Nasal cavity respiratory epithelium epithelial cell of viscerocranial mucosa (primary cell): ENCODE measurements around the gene SCAMP5. TPM values are rescaled to one million over a fixed set of nuclear protein-coding genes. Genes with fewer than 3 reads are reported as not detected.

Experiments used
- total RNA-seq: library from RNA; depleted of rRNA; stranded (reverse); fragments of >200 nt; gene quantifications from 2 replicates; pipeline ENCODE4 v1.2.3, GENCODE V29; 2014

SCAMP5 gene
- total RNA-seq: under 0.01 and 0.64 TPM in 2 replicates

GRCh38 chr15:74995182-74995778, at the start of gene SCAMP5:
TSS of gene SCAMP5 (plus strand) at chr15:74995563. CDS start at chr15:75011840, 16,277 bp downstream.

DNA sequence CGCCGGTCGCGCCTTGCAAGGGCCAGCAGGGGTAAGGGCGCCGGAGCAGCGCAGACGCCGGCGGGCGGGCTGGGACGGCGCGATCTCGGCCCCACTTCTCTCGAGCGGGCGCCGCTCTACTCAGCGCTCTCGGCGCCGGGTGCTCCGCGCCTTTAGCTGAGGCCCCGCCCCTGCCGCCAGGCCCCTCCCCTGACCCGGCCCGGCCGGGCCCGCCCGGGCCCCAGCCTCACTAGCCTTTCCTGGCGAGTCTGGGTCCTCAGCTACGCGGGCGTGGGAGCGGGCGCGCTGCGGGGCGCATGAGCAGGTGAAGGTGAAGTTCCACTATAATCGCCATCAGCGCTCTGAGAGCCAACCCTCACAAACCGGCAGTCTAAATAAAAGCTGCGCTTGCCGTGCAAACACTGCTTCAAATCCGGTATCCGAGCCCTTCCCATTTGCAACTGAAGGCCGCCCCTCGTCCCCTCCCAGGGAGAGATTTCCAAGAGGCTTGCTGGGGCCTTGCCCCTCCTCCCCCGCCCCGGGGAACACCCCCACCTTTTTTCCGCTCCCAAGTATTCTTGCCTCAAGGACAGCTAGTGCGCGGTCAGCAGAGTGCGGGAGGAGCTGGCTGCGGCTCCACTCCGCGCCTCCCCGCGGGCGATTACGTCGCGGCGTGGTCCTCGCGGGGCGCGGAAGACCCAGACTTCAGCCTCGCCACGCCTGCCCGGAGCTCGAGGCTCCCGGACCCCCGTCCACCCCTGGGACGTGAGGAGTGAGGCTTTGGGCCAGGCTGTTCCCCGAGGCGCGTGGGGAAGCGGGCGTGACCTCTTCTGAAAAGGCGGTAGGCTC, 38.5 kb upstream of the SCAMP5 start, which contains the start of gene RPP25:
TSS of gene RPP25 (minus strand) at position 125 of the 828 bp plus-strand sequence. CDS start 189 bp downstream, outside the sequence.

GRCh38 chr15:75023181-75023871, 28.0 kb downstream of the SCAMP5 start, which contains the start of gene PPCDC:
TSS of gene PPCDC (plus strand) at chr15:75023590. CDS start at chr15:75028319, 4,729 bp downstream.

Other genes with a start within 250 kb of the SCAMP5 start
- gene CYP1A2, start 246.7 kb upstream of the SCAMP5 start, total RNA-seq: not detected in 2 replicates
- gene CSK, start 213.5 kb upstream of the SCAMP5 start, total RNA-seq: 32.8 and 96.9 TPM in 2 replicates
- gene LMAN1L, start 182.7 kb upstream of the SCAMP5 start, total RNA-seq: 0.21 TPM in 1 of 2 replicates, not detected in the other
- gene CPLX3, start 168.9 kb upstream of the SCAMP5 start, total RNA-seq: not detected in 2 replicates
- gene ULK3, start 152.4 kb upstream of the SCAMP5 start, total RNA-seq: 21.8 and 21.9 TPM in 2 replicates
- 26.3 and 43.4 TPM in 2 replicates for gene SCAMP2, start 122.2 kb upstream of the SCAMP5 start, total RNA-seq
- 22.6 and 41.5 TPM in 2 replicates for gene MPI, start 105.5 kb upstream of the SCAMP5 start, total RNA-seq
- gene FAM219B, start 88.7 kb upstream of the SCAMP5 start, total RNA-seq: 70.4 and 72.1 TPM in 2 replicates
- 64.9 and 75.4 TPM in 2 replicates for gene COX5A, start 57.5 kb upstream of the SCAMP5 start, total RNA-seq
- gene RPP25, start 38.8 kb upstream of the SCAMP5 start, total RNA-seq: 5.6 and 5.8 TPM in 2 replicates
- gene PPCDC, start 28.0 kb downstream of the SCAMP5 start, total RNA-seq: 6.8 and 10.9 TPM in 2 replicates
- 2.7 and 15.6 TPM in 2 replicates for gene C15orf39, start 206.3 kb downstream of the SCAMP5 start, total RNA-seq